GM12801 (cell line): Measurements from ENCODE around the gene KCNIP3.

Source experiments
- TF ChIP-seq, protein P1 (sequence below): IDR thresholded peaks from one replicate; pipeline ENCODE4 v1.5.1; 2011; ENCODE audit warnings: control low read depth; ENCODE audit not compliant: insufficient read length; ENCODE audit errors: extremely low read depth

The KCNIP3 gene

DNA sequence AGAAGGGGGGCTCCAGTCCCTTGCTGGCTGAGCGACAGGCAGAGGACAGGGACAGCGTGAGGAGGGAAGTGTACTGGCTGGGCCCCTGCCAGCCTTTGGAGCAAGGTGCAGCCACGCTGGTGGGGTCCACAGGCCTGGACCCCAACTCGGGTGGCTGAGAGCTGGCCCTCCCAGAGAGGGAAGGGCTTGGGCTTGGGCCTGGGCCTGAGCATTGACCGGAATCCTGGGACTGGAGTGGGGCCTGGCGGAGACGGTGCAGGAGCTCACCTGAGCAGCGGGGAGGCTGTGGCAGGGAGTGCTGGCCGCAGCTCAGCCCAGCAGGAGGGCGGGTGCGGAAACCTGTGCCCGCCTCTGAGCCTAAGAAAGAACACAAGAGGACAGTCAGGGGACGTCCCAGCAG, 27.9 kb downstream of the KCNIP3 start:
- TF ChIP-seq, protein P1, sequence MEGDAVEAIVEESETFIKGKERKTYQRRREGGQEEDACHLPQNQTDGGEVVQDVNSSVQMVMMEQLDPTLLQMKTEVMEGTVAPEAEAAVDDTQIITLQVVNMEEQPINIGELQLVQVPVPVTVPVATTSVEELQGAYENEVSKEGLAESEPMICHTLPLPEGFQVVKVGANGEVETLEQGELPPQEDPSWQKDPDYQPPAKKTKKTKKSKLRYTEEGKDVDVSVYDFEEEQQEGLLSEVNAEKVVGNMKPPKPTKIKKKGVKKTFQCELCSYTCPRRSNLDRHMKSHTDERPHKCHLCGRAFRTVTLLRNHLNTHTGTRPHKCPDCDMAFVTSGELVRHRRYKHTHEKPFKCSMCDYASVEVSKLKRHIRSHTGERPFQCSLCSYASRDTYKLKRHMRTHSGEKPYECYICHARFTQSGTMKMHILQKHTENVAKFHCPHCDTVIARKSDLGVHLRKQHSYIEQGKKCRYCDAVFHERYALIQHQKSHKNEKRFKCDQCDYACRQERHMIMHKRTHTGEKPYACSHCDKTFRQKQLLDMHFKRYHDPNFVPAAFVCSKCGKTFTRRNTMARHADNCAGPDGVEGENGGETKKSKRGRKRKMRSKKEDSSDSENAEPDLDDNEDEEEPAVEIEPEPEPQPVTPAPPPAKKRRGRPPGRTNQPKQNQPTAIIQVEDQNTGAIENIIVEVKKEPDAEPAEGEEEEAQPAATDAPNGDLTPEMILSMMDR: no peak

DNA sequence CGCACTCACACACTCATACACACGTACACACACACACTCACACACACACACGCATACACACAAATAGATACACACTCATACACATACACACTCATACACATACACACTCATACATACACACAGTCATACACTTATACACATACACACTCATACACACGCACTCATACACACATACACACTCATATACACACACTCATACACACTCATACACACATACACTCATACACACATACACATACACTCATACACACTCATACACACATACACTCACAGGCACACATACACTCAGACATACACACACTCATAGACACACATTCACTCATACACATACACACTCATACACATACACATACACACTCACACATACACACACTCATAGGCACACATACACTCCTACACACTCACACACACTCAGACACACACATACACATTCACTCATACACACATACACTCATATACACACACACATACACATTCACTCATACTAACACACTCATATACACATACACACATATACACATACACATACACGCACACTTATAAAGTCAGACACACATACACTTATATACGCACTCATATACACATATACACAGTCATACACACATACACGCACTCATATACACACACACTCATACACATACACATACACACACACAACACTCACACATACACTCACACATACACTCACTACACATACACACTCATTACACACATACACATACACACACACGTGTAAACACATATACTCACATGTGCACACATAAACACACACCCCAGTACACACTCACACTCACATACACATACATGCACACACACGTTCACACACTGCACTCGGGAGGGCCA, 28.7 kb downstream of the KCNIP3 start:
- TF ChIP-seq, protein P1: no peak

DNA sequence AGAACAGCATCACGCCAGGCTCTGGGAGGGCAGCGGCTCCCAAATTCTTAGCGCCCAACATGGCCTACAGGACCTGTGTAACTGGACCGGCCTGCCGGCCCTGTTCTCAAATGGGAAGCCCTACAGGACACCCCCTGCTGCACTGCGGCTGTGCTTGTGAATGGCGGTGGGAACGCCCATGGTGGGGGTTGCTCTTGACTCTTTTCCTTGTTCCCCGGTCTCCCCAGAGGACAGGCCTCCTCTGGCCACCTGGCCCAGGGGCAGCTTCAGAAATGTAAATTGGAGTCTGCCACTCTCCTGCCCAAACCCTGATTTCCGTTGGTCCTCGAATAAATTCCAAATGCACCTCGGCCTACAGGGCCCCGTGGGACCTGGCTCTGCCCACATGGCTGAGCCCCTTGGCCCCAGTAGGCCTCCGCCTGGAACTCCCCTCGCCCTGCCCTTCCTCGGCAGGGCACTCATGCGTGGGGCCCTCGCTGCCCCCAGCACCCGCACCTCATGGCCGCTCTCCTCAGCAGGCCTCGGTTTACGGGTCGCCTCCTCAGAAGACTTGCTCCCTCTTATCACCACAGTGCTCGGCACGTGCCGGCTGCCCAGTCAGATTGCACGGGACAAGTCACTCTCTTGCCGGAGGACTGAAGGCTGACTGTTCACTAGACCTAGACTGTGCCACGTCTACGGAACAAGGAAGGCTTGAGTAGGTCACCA, 29.4 kb downstream of the KCNIP3 start:
- TF ChIP-seq, protein P1: no peak

DNA sequence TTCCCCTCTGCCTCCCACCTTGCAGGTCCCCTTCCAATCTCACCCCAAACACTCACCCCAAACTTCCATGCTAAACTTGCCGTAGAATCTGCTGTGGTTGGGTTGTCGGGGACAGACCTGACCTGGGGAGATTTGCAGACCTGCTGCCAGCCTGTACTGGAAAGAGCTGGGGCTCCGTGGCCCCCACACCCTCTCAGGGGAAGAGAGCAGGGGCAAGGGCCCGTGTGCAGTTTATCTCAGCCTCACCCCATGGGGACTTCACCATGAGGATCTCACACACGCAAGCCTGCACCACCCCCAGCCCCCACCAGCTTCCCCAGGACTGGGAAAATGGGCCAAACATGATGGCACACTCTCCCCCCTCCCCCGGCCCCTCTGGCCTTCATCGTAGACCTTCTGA, 30.7 kb downstream of the KCNIP3 start:
- TF ChIP-seq, protein P1: no peak

DNA sequence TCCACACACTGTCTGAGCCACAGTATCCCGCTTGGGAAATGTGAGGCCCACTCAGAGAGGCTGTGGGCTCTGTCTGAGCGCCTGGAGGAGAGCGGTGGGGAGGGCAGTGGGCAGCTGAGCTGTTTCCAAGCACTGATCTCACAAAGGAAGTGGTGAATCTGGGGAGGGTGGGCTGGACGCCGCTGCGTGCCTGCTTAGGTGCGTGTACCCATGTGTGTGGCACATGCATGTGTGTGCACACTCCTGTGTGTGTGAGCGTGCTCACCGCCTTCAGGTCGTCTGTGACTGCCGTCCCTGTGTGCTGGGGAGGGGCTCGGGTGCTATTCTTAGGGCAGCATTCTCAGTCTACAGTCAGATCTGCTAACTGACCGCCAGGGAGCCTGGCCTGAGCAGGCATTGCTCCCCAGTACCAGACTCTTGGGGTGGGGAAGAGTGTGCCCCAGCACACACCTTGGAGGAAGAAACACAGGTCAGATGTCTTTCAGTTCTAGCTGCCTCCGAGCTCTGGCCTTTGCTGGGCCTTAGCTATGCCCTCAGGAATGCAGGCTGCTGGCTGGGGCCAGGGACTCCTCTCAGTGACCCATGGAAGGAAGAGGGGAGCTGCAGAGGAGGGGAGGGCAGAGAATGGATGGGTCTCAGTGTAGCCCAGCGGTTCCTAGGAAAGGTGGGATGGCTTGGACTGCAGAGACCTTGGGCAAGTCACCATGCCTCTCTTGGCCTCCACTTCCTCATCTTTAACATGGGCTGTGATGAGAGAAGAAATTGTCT, 31.4 kb downstream of the KCNIP3 start:
- TF ChIP-seq, protein P1: no peak

DNA sequence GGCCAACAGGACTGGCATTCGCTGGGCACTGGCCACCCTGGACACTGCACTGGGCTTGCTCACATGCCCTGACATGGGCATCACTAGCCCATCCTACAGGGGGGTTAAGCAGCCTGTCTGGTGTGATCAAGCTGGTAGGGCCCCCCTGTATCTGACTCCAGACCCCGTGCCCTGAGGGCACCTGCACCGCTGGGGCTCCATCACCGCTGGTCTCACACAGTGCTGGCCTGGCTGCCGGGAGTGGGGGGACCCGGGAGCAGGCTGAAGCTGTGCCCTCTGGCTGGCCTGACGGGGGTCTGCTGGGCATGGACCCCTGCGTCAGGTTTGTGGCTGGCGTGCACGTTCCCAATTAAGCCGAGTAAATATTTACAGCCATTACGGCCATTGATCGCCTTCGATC, 32.3 kb downstream of the KCNIP3 start:
- TF ChIP-seq, protein P1: no peak

DNA sequence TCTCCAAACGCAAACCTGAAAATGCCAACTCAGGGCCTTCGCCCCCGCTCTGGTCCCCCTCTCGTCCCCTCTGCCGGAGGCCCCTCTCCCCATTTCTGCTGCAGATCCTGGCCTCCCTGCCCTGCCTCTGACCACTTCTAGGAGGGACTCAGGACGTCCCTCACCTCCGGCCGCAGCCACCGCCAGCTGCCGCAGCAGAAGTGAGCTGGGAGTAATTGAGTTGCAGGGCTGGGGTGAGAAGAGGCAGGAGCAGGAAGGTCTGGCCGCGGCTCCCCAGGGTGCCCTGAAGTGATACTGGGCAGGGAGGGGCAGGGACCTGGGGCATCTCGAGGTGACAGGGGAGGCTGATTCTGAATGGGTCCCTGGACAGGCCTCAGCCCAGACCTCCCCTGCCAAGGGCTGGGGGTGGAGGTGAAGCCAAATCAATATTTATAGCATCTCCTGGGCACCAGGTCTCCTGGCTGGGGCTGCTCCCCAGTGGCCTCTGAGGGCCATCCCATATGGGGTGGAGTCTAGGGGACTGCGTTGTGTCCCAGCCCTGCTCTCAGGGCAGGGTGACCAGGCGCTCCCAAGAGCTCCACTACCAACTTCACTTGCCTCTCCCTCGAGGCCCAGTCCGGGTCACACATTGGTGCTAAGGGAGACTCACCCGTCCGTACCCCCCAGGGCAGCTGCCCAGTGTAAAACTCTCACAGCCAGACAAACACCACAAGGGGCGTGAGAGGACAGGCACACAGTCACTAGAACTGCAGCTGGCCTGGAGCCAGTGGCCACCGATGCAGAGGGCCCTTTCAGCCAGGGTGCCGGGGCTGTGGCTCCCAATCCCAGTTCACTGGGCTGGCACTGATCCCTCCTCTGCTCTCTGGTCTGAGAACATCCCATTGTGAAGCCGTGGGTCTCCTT, 33.0 kb downstream of the KCNIP3 start:
- TF ChIP-seq, protein P1: no peak
